Measurements from ENCODE around the gene CLN3.
"Not testable (repeated sequence)": the region's sequence is repeated elsewhere in the genome, so short reads cannot be mapped to it uniquely, and the experiment has no call there.

GRCh38 chr16:28443943-28444342 is 47.9 kb downstream of the CLN3 start:
- TF ChIP-seq CTCF (IDR thresholded peaks at IDR 0.05); POLR2AphosphoS5 (IDR thresholded peaks at IDR 0.05; ENCODE audit: low read depth, low read length); TCF7L2 (IDR thresholded peaks at IDR 0.05; ENCODE audit: low read depth, low read length); REST (IDR thresholded peaks at IDR 0.05; ENCODE audit: insufficient read depth in 1 of 2, low read depth in 2 of 2, low read length in 1 of 2): not testable (repeated sequence)

Measured in Panc1 (cell line).